Measurements from ENCODE around the gene HOXA3.

DNA sequence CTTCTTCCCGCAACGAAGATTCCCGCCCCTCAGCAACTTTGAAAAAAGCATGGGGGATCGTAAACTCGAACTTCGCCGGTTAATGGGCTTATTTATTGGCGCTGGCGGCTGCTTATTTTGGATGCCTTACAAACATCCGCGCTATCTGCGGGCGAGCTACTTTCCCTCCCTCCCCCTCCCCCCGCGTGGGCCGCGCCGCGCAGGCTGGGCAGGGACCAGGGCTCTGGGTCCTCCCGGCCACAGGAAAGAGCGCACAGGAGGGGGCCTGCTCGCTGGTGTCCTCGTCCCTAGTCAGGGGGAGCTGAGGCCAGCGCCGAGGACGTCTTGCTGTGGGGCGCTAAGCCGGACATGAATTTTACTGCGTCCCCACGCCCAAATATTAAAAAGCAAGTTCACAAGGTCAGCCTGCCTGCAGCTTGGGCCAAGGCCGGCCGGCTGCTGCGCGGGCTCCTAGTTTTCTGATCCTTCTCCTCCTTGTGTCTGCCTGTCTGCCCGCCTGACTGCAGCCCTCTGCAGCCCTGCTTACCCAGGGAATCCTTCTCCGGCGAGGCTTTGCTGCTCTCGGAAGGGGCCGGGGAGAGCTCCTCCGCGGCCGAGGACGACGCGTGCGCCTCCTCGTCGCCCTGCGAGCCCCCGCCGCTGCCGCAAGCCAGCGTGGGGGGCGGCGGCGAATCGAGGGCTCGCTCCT is 20.6 kb upstream of the HOXA3 start:
- TF ChIP-seq CTCF (IDR thresholded peaks at IDR 0.05; ENCODE audit: insufficient read depth, low read length) (no peak), SPI1 (IDR thresholded peaks at IDR 0.05; ENCODE audit: borderline replicate concordance, low read depth) (no peak), POLR2AphosphoS5 (IDR thresholded peaks at IDR 0.05; ENCODE audit: low read depth) (no peak)

Measured in HL-60 (cell line).